ENCODE results near the gene ADGRG4. TPM values are rescaled to one million over a fixed set of nuclear protein-coding genes. Genes with fewer than 3 reads are reported as not detected.

Gene ADGRG4
- total and polyA plus RNA-seq, 9 donors, result under 0.01 to 0.44 (median 0.02) TPM; not detected in 1

- peaks cover 6% of the 10 kb centered on the region for H3K27me3 ChIP-seq (ENCODE audit: control insufficient read depth, insufficient read depth, low read length)
- no peaks in the 10 kb centered on the region for H3K36me3 ChIP-seq (ENCODE audit: control insufficient read depth, insufficient read depth, low read length)
- no peak overlapping the region for H3K4me3 ChIP-seq (ENCODE audit: low read length)
- no peak for DNase-seq
- no peaks in the 10 kb centered on the region for H3K4me1 ChIP-seq (ENCODE audit: control insufficient read depth, insufficient read depth, low read length)
- H3K9me3 ChIP-seq (replicated peaks; ENCODE audit: control insufficient read depth, low read depth, low read length), result no peaks in the 10 kb centered on the region
- H3K27ac ChIP-seq (ENCODE audit: low read length), result no peak overlapping the region
- no CpG with 5 or more reads among the region's 1 CpG for WGBS (ENCODE audit: insufficient coverage)
Observed at GRCh38 chrX:136380010-136380769, 79.4 kb downstream of the ADGRG4 start.

GRCh38 chrX:136386173-136386572 lies 85.4 kb downstream of the ADGRG4 start:
- H3K4me3 ChIP-seq (ENCODE audit: low read length), result no peak overlapping the region
- H3K27me3 ChIP-seq (ENCODE audit: control insufficient read depth, insufficient read depth, low read length), result peaks cover 12% of the 10 kb centered on the region
- H3K4me1 ChIP-seq (ENCODE audit: control insufficient read depth, insufficient read depth, low read length), result no peaks in the 10 kb centered on the region
- H3K36me3 ChIP-seq (ENCODE audit: control insufficient read depth, insufficient read depth, low read length), result no peaks in the 10 kb centered on the region
- no CpG with 5 or more reads among the region's 1 CpG for whole genome bisulfite sequencing (ENCODE audit: insufficient coverage)
- no peak overlapping the region for H3K27ac ChIP-seq (ENCODE audit: low read length)
- DNase-seq, result no peak
- H3K9me3 ChIP-seq (replicated peaks; ENCODE audit: control insufficient read depth, low read depth, low read length), result no peaks in the 10 kb centered on the region

- no peak overlapping the region for H3K4me3 ChIP-seq (ENCODE audit: low read length)
- no peak for DNase-seq
- no peaks in the 10 kb centered on the region for H3K9me3 ChIP-seq (replicated peaks; ENCODE audit: control insufficient read depth, low read depth, low read length)
- H3K36me3 ChIP-seq (ENCODE audit: control insufficient read depth, insufficient read depth, low read length), result no peaks in the 10 kb centered on the region
- no peaks in the 10 kb centered on the region for H3K4me1 ChIP-seq (ENCODE audit: control insufficient read depth, insufficient read depth, low read length)
- no peak overlapping the region for H3K27ac ChIP-seq (ENCODE audit: low read length)
- H3K27me3 ChIP-seq (ENCODE audit: control insufficient read depth, insufficient read depth, low read length), result peaks cover 11% of the 10 kb centered on the region
- WGBS (ENCODE audit: insufficient coverage), result no CpG with 5 or more reads among the region's 2 CpGs
Observed at GRCh38 chrX:136386826-136387225, 86.1 kb downstream of the ADGRG4 start.

GRCh38 chrX:136387951-136388502 lies 87.3 kb downstream of the ADGRG4 start:
- DNase-seq, result no peak
- Histone ChIP-seq H3K4me3 (ENCODE audit: low read length) (no peak overlapping the region), H3K9me3 (replicated peaks; ENCODE audit: control insufficient read depth, low read depth, low read length) (no peaks in the 10 kb centered on the region), H3K27me3 (ENCODE audit: control insufficient read depth, insufficient read depth, low read length) (peaks cover 11% of the 10 kb centered on the region), H3K36me3 (ENCODE audit: control insufficient read depth, insufficient read depth, low read length) (no peaks in the 10 kb centered on the region), H3K4me1 (ENCODE audit: control insufficient read depth, insufficient read depth, low read length) (no peaks in the 10 kb centered on the region), H3K27ac (ENCODE audit: low read length) (no peak overlapping the region)
- no CpG with 5 or more reads among the region's 3 CpGs for WGBS (ENCODE audit: insufficient coverage)

GRCh38 chrX:136390921-136391320 lies 90.2 kb downstream of the ADGRG4 start:
- H3K36me3 ChIP-seq (ENCODE audit: control insufficient read depth, insufficient read depth, low read length), result no peaks in the 10 kb centered on the region
- H3K9me3 ChIP-seq (replicated peaks; ENCODE audit: control insufficient read depth, low read depth, low read length), result no peaks in the 10 kb centered on the region
- H3K27ac ChIP-seq (ENCODE audit: low read length), result no peak overlapping the region
- H3K4me3 ChIP-seq (ENCODE audit: low read length), result no peak overlapping the region
- no peak for DNase-seq
- WGBS (ENCODE audit: insufficient coverage), result 69% methylated on average over 2 of the region's 2 CpGs
- no peaks in the 10 kb centered on the region for H3K4me1 ChIP-seq (ENCODE audit: control insufficient read depth, insufficient read depth, low read length)
- H3K27me3 ChIP-seq (ENCODE audit: control insufficient read depth, insufficient read depth, low read length), result peaks cover 15% of the 10 kb centered on the region

DNA sequence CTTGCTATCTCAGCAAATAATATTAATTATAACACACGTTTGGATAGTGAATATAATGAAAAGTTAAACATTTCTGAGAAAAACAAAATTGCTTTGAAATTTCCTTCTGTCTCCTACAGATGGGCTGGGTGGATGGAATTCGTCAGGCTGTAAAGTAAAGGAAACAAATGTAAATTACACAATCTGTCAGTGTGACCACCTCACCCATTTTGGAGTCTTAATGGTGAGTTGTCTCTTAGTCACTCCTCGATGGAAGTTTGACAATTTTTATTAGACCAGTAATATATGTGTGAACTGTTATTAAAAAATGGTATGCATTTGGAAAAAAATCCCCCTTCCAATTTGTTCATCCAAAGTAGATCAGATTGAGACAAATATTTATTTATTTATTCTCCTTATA lies 94.5 kb downstream of the ADGRG4 start:
- WGBS (ENCODE audit: insufficient coverage), result no CpG with 5 or more reads among the region's 3 CpGs
- Histone ChIP-seq H3K36me3 (ENCODE audit: control insufficient read depth, insufficient read depth, low read length) (no peaks in the 10 kb centered on the region), H3K9me3 (replicated peaks; ENCODE audit: control insufficient read depth, low read depth, low read length) (no peaks in the 10 kb centered on the region), H3K27ac (ENCODE audit: low read length) (no peak overlapping the region), H3K4me1 (ENCODE audit: control insufficient read depth, insufficient read depth, low read length) (no peaks in the 10 kb centered on the region), H3K4me3 (ENCODE audit: low read length) (no peak overlapping the region), H3K27me3 (ENCODE audit: control insufficient read depth, insufficient read depth, low read length) (peaks cover 8% of the 10 kb centered on the region)
- DNase-seq, result no peak

DNA sequence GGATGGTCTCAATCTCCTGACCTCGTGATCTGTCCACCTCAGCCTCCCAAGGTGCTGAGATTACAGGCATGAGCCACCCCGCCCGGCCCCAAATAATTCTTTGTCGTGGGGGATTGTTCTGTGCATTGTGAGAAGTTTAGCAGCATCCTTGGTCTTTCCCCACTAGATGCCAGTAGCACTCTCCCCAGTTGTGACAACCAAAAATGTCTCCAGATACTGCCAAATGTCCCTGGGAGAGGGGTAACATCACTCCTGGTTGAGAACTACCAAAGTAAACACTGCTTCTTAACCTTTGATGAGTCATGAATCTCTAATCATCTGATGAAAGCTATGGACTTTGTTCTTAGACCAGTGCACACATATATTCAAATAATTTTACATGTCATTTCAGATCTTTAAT lies 96.2 kb downstream of the ADGRG4 start:
- no peaks in the 10 kb centered on the region for H3K4me1 ChIP-seq (ENCODE audit: control insufficient read depth, insufficient read depth, low read length)
- no peak overlapping the region for H3K27ac ChIP-seq (ENCODE audit: low read length)
- H3K4me3 ChIP-seq (ENCODE audit: low read length), result no peak overlapping the region
- DNase-seq, result no peak
- no peaks in the 10 kb centered on the region for H3K36me3 ChIP-seq (ENCODE audit: control insufficient read depth, insufficient read depth, low read length)
- peaks cover 4% of the 10 kb centered on the region for H3K27me3 ChIP-seq (ENCODE audit: control insufficient read depth, insufficient read depth, low read length)
- WGBS (ENCODE audit: insufficient coverage), result no CpG with 5 or more reads among the region's 4 CpGs
- H3K9me3 ChIP-seq (replicated peaks; ENCODE audit: control insufficient read depth, low read depth, low read length), result no peaks in the 10 kb centered on the region

DNA sequence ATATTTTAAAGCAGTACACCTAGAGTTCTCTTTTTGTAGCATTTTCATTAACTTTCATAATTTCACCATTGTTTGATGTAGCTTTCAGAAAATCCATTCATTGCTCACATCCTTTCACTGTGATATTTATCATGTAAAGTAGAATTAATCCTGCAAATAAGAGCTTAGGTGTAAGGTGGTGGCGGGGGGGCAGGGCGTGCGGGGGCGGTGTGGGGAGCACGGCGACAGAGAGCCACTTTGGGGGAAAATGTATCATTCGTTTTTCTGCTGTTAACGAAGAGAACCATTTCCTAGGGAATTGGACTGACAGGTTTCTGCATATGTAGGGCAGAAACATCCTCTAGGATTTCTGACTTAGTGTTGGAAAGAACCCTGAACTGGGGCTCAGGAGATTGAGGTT lies 104.4 kb downstream of the ADGRG4 start:
- no peaks in the 10 kb centered on the region for H3K9me3 ChIP-seq (replicated peaks; ENCODE audit: control insufficient read depth, low read depth, low read length)
- H3K27me3 ChIP-seq (ENCODE audit: control insufficient read depth, insufficient read depth, low read length), result peaks cover 4% of the 10 kb centered on the region
- WGBS (ENCODE audit: insufficient coverage), result 47% methylated on average over 7 of the region's 8 CpGs
- no peak overlapping the region for H3K27ac ChIP-seq (ENCODE audit: low read length)
- H3K4me3 ChIP-seq (ENCODE audit: low read length), result no peak overlapping the region
- no peaks in the 10 kb centered on the region for H3K4me1 ChIP-seq (ENCODE audit: control insufficient read depth, insufficient read depth, low read length)
- no peaks in the 10 kb centered on the region for H3K36me3 ChIP-seq (ENCODE audit: control insufficient read depth, insufficient read depth, low read length)
- no peak for DNase-seq

DNA sequence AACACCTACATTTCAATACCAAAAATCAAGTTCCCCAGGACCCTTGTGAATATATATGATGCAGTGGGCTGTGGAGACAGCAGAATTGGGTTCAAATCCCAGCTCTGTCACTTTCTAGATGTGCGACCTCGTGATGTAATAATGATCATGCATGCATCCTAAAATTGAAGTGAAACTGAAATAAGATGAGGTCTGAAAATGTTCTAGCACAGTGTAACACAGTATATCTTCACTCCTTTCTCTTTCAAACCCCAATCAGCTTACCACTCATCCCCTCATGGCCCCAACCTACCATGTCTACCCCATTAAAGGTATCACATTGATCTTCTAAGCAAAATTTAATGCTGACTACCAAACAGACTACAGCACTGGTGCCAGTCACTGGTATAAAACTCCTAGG lies 117.0 kb downstream of the ADGRG4 start:
- no peak overlapping the region for H3K4me3 ChIP-seq (ENCODE audit: low read length)
- peaks cover 5% of the 10 kb centered on the region for H3K27me3 ChIP-seq (ENCODE audit: control insufficient read depth, insufficient read depth, low read length)
- WGBS (ENCODE audit: insufficient coverage), result no CpG with 5 or more reads among the region's 2 CpGs
- peaks cover 2% of the 10 kb centered on the region for H3K9me3 ChIP-seq (replicated peaks; ENCODE audit: control insufficient read depth, low read depth, low read length)
- no peaks in the 10 kb centered on the region for H3K36me3 ChIP-seq (ENCODE audit: control insufficient read depth, insufficient read depth, low read length)
- no peak for DNase-seq
- no peaks in the 10 kb centered on the region for H3K4me1 ChIP-seq (ENCODE audit: control insufficient read depth, insufficient read depth, low read length)
- H3K27ac ChIP-seq (ENCODE audit: low read length), result no peak overlapping the region

DNA sequence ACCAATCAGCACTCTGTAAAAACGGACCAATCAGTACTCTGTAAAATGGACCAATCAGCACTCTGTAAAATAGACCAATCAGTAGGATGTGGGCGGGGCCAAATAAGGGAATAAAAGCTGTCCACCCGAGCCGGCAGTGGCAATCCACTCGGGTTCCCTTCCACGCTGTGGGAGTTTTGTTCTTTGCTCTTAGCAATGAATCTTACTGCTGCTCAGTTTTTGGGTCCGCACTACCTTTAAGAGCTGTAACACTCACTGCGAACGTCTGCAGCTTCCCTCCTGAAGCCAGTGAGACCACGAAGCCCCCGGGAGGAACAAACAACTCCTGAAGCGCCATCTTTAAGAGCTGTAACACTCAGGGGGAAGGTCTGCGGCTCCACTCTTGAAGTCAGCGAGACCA lies 120.6 kb downstream of the ADGRG4 start:
- no peak overlapping the region for H3K4me3 ChIP-seq (ENCODE audit: low read length)
- DNase-seq, result no peak
- WGBS (ENCODE audit: insufficient coverage), result 81% methylated on average over 9 of the region's 14 CpGs
- H3K9me3 ChIP-seq (replicated peaks; ENCODE audit: control insufficient read depth, low read depth, low read length), result peaks cover 2% of the 10 kb centered on the region
- no peak overlapping the region for H3K27ac ChIP-seq (ENCODE audit: low read length)
- H3K27me3 ChIP-seq (ENCODE audit: control insufficient read depth, insufficient read depth, low read length), result peaks cover 2% of the 10 kb centered on the region
- H3K4me1 ChIP-seq (ENCODE audit: control insufficient read depth, insufficient read depth, low read length), result no peaks in the 10 kb centered on the region
- no peaks in the 10 kb centered on the region for H3K36me3 ChIP-seq (ENCODE audit: control insufficient read depth, insufficient read depth, low read length)

Measured in muscle of leg (tissue), 11 donors.